HFFc6 (cell line): ENCODE data around the gene GPC5. TPM values are rescaled to one million over a fixed set of nuclear protein-coding genes. Genes with fewer than 3 reads are reported as not detected.

ENCODE experiments used
- DNase-seq: peaks from one replicate; pipeline ENCODE4 v3.0.0-alpha.2; 2018
- H3K27ac Mint-ChIP-seq: 2 replicates; pipeline ENCODE4 v1.8.0; 2020; ENCODE audit warnings: mild to moderate bottlenecking, mixed read lengths
- H3K27me3 Mint-ChIP-seq: 2 replicates; pipeline ENCODE4 v1.8.0; 2021; ENCODE audit warnings: mild to moderate bottlenecking, moderate library complexity, mixed read lengths; ENCODE audit not compliant: insufficient read depth
- H3K36me3 Mint-ChIP-seq: 2 replicates; pipeline ENCODE4 v1.8.0; 2021; ENCODE audit warnings: low read depth, mixed read lengths
- H3K4me1 Mint-ChIP-seq: 2 replicates; pipeline ENCODE4 v1.8.0; 2020; ENCODE audit warnings: low read depth, mixed read lengths
- H3K4me3 Mint-ChIP-seq: 2 replicates; pipeline ENCODE4 v1.8.0; 2020; ENCODE audit warnings: mild to moderate bottlenecking, moderate library complexity, mixed read lengths
- H3K9me3 Mint-ChIP-seq: 2 replicates; pipeline ENCODE4 v1.8.0; 2020; ENCODE audit warnings: mild to moderate bottlenecking, mixed read lengths
- CTCF ChIP-seq: fragments of 200-600 bp; sonication (generic); IDR thresholded peaks from 2 replicates; pipeline ENCODE4 v1.5.0; 2021; ENCODE audit warnings: antibody characterized with exemption, mild to moderate bottlenecking
- total RNA-seq, 6 experiments: library from RNA; stranded (reverse); fragmentation: NEBNext Ultra II Directional; extraction: Animal tissue kit (Norgen Biotek cat#: 25700); gene quantifications; 2 replicates in 1 of 6; 3 replicates in 5 of 6; pipeline ENCODE4 v1.2.3, GENCODE V29; 2021

Gene GPC5
- total RNA-seq, 6 experiments from 2014 or later, result 0.06 TPM; not detected in 5

DNA sequence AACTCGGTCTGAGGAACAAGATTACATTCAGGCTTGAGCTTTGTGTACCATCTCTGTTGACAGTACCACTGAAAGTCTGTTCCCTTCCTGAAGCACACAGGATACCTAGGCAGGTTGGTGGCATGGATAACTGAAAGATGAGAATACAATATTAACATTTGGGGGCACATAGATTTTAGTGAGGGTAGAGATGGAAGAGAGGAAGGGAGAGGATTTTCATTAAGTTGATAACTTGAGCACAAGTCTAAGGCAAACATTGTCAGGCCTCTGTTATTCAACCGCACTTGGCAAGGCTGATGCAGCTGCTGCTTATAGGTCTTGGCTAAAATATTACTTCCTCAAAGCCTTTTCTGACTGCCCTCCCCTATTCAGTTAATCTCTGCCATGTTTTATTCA is 40.0 kb upstream of the GPC5 start:
- no peak overlapping the region for H3K4me3 Mint-ChIP-seq
- H3K4me1 Mint-ChIP-seq, result no peaks in the 10 kb centered on the region; the same call in 1 of the 2 replicates
- no peak for TF ChIP-seq CTCF
- no peaks in the 10 kb centered on the region for H3K27me3 Mint-ChIP-seq
- H3K9me3 Mint-ChIP-seq, result no peaks in the 10 kb centered on the region
- DNase-seq, result no peak
- H3K36me3 Mint-ChIP-seq, result peaks cover 24% of the 10 kb centered on the region
- H3K27ac Mint-ChIP-seq, result no peak overlapping the region

GRCh38 chr13:91359111-91359510 is 39.3 kb upstream of the GPC5 start:
- Mint-ChIP-seq H3K27me3 (no peaks in the 10 kb centered on the region), H3K36me3 (peaks cover 18% of the 10 kb centered on the region; the same call in 1 of the 2 replicates), H3K9me3 (no peaks in the 10 kb centered on the region), H3K4me1 (no peaks in the 10 kb centered on the region), H3K27ac (no peak overlapping the region), H3K4me3 (no peak overlapping the region)
- no peak for TF ChIP-seq CTCF
- no peak for DNase-seq

DNA sequence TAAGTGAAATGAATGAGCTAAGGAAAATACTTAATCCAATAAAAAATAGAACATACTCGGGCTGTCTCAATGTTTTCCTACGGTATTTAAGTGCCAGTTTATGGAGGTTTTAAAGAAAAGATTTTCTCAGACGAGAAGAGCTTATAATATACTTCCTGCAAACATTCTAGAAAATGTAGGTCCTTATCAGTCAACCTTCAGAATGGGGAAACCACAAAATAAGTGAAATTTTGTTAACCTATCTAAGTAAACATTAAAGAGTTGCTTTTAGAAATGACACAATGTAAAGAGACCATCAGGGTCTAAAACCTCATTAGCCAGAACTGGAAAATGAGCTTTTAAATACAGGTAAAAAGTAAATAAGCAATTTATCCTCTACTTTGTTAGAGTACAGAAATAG is 38.8 kb upstream of the GPC5 start:
- Mint-ChIP-seq H3K27me3 (no peaks in the 10 kb centered on the region), H3K4me1 (no peaks in the 10 kb centered on the region), H3K36me3 (peaks cover 13% of the 10 kb centered on the region; the same call in 1 of the 2 replicates), H3K9me3 (no peaks in the 10 kb centered on the region), H3K4me3 (no peak overlapping the region), H3K27ac (no peak overlapping the region)
- no peak for TF ChIP-seq CTCF
- DNase-seq, result no peak

GRCh38 chr13:91360246-91360751 is 38.1 kb upstream of the GPC5 start:
- Mint-ChIP-seq H3K4me3 (no peak overlapping the region), H3K36me3 (peaks cover 8% of the 10 kb centered on the region; the same call in 1 of the 2 replicates), H3K27ac (no peak overlapping the region), H3K27me3 (no peaks in the 10 kb centered on the region), H3K9me3 (no peaks in the 10 kb centered on the region), H3K4me1 (no peaks in the 10 kb centered on the region)
- no peak for DNase-seq
- no peak for TF ChIP-seq CTCF

- Mint-ChIP-seq H3K4me1 (no peaks in the 10 kb centered on the region), H3K36me3 (no peaks in the 10 kb centered on the region), H3K4me3 (no peak overlapping the region), H3K27me3 (no peaks in the 10 kb centered on the region), H3K27ac (no peak overlapping the region), H3K9me3 (no peaks in the 10 kb centered on the region)
- DNase-seq, result no peak
- TF ChIP-seq CTCF, result no peak
Observed at GRCh38 chr13:91361755-91362271, 36.6 kb upstream of the GPC5 start.
